GM18907 (cell line): ENCODE results near the gene SIGLEC1.

Experiments used
- ATAC-seq: cut with Tn5 transposase; IDR thresholded peaks from one replicate; pipeline ENCODE4 v1.9.1; 2021; ENCODE audit warnings: mild to moderate bottlenecking, moderate library complexity; ENCODE audit not compliant: unreplicated experiment

The SIGLEC1 gene

GRCh38 chr20:3744806-3745685 lies 32.6 kb upstream of the SIGLEC1 start:
- no peak for ATAC-seq

DNA sequence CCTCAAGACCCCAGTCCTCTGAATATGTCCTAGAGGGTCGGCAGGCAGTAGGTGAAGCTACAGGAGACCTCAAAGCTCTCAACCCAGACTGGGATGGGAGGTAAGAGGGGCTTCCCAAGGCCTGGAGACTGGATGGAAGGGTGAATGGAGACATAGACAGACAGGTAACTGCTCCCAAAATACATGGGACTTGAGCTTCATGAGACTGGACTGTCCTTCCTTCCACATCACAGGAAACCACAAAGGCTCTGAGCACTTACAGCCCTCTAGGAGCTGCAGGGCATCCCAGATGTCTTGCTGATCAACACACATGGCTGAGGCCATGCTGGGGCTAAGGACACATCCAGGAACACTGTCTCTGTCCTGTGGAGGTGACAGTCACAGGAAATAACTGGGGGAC lies 31.6 kb upstream of the SIGLEC1 start:
- no peak for ATAC-seq

GRCh38 chr20:3743251-3743650 lies 30.9 kb upstream of the SIGLEC1 start:
- ATAC-seq: no peak

GRCh38 chr20:3741836-3742458 lies 29.5 kb upstream of the SIGLEC1 start:
- ATAC-seq: no peak

DNA sequence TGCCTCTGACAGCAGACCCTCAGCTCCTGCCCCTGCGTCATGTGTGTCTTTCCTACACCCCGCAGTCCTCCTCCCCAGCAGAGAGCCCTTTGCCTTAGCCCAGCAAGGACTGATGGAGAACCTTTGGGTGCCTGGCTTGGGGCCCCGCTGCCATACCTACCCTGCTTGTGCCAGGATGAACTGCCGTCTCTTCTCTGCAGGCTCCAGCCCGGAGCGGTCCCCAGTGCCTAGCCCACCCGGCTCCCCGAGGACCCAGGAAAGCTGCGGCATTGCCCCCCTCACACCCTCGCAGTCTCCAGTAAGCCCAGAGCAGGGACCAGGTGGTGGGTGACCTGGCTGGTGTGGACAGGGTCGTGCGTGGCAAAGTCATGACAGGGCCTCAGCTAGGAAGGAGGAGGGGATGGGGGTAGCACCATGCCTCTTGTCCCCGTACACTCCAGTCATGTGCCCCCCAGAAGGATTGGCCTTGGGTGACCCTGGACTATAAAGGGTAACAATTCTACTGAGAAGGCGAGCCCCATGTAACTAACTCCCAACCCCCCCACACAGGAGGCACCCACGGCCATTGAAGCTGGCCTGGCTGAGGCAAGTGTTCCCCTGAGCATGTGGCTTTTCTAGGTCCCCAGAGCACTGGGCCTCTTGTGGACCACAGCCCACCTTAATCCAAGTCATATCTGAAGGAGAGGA lies 28.4 kb upstream of the SIGLEC1 start:
- ATAC-seq: no peak

- no peak for ATAC-seq
Observed at GRCh38 chr20:3739926-3740451, 27.6 kb upstream of the SIGLEC1 start.

DNA sequence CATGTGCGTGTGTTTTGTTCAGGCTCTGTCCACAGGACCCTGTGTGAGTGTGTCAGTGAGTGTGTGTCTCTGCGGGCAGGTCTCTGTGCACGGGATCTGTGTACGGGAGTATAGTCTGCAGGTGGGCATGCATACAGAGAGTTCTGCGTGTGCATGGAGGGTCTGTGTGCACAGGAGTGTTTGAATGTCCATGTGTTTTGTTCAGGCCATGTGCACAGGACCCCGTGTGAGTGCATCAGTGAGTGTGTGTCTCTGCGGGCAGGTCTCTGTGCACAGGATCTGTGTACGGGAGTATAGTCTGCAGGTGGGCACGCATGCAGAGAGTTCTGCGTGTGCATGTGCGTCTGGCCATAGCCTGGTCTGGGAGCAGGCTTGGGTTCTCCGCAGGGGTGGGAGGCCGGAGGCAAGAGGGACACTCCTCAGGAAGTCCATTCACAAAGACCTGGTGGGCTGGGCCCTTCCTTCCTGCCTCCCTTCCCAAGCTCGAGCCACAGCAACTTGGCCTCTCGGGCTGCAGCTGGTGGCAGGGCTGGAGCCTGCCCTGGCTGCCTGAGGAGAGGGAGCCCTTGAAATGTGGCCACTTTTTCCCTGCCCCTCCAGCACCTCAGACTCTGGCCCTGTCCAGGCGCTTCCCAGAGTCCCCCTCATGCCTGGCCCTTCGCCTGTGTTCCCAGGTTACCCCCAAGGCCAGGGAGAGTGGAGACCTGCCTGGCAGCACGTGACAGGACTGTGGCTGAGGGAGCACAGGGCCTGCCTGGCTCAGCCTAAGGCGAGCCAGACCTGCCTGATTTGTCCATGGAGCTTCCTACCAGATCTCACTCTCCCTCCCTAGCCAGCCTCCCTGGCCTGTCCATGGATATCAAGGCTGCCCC lies 26.9 kb upstream of the SIGLEC1 start:
- ATAC-seq: no peak

DNA sequence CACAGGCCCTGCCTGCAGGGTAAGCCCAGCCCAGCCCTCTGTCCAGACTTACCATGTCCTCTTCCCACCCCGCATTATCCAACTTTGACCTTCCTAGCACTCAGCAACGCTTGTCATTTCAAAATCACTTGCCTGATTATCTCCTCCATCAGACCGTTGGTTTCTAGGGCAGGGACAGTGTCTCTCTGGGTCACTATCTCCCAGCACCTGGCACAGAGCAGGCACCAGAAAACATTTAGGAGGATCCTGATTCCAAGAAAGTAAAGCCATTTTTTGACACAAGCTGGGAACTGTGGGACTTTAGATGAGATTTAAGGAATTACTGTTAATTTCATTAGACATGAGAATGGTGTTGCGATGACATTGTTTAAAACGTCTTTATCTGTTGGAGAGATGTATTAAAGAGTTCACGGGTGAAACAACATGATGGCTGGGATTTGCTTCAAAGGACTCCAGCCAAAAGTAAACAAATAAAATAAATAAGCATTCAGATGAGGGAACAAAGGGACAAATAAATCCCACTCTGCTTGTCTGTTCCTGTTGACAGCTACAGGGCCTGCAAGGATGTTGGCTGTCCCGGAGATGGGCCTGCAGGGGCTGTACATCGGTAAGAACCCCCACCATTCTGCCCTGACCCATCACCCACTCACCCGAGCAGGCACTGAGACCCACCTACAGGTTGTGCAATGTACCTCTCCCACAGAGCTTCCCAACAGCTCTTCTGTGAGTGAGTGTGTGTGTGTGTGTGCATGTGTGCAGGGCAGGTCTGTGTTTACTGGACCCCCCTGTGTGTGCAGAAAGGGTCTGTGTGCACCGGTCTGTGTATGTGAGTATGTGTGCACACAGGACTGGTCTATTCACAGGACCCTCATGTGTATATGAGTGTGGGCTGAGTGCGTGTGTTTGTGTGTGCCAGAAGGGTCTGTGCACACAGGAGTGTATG lies 26.0 kb upstream of the SIGLEC1 start:
- ATAC-seq: no peak

GRCh38 chr20:3735768-3736167 lies 23.4 kb upstream of the SIGLEC1 start:
- no peak for ATAC-seq

DNA sequence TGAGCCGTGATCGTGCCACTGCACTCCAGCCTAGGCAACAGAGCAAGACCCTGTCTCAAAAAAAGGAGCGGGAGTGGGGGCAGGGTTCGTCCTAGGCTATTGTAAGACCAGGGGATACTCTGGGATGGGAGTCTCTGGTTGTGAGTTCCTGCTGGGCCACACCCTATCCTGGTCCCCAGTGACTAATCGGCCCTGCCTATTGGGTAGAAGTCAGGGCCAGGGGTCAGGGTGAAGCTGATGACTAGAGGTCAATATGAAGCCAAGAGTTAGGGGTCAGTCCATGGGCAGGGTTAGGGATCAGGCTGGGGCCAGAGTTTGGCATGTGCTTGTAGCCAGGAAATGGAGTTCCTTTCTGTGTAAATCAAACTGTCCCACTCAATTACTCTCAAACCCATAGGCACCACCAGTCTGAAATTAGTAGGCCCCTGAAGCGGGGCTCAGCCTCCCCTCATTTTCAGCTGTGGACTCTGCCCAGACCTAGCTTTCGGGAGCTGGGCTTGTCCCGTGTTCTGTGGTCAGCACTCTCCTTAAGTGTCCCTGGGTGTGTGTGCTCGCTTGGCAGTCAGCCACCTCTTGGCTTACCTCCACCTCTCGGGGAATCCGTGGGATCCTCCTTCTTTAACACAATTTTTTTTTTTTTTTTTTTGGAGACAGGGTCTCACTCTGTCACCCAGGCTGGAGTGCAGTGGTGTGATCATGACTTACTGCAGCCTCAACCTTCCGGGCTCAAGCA lies 21.9 kb upstream of the SIGLEC1 start:
- ATAC-seq: no peak

DNA sequence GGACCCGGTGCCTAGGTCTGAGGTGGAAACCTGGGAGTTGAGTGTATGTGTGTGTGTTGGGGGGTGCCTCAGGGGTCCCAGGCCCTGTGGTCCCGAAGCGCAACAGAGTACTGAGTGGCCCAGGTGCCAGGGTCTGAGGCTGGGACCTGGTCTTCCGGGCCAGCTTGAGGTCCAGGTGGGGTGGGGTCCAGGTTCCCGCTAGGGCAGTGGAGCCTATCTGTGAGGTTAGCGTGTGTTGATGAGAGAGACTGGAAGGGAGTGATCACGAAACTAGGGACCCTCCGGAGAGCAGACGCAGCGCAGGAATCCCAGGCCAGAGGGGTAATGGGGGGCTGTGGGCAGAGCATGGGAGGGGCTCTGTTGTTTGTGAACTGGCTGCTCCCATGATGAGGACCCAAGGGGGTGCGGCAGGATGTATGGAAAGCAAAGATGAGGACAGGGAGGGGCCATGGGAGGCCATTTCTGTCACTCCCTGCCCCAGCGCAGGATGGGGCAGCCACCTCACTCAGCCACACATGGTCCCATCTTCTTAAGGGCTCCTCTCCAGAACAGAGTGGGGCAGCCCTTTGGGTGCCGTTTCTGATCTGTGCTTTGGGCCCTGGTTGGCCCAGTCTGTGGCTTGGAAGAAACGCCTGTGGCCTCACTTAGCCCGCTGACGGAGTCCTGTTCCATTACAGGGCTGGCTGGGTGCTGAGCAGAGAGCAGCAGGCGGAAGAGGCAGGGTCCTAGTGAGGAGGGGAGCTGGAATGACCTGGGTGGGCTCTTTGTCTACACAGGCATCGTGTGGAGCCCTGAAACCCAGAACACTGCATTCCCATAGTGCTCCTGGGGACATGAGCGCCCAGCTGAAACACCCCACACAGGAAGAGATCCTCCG lies 21.0 kb upstream of the SIGLEC1 start:
- ATAC-seq: no peak

GRCh38 chr20:3732327-3733118 lies 20.1 kb upstream of the SIGLEC1 start, which contains the start of gene HSPA12B:
HSPA12B (plus strand) TSS chr20:3732685; CDS start chr20:3738675, 5,990 bp downstream.
- no peak for ATAC-seq

- no peak for ATAC-seq
Observed at GRCh38 chr20:3731944-3732326, 19.5 kb upstream of the SIGLEC1 start.

DNA sequence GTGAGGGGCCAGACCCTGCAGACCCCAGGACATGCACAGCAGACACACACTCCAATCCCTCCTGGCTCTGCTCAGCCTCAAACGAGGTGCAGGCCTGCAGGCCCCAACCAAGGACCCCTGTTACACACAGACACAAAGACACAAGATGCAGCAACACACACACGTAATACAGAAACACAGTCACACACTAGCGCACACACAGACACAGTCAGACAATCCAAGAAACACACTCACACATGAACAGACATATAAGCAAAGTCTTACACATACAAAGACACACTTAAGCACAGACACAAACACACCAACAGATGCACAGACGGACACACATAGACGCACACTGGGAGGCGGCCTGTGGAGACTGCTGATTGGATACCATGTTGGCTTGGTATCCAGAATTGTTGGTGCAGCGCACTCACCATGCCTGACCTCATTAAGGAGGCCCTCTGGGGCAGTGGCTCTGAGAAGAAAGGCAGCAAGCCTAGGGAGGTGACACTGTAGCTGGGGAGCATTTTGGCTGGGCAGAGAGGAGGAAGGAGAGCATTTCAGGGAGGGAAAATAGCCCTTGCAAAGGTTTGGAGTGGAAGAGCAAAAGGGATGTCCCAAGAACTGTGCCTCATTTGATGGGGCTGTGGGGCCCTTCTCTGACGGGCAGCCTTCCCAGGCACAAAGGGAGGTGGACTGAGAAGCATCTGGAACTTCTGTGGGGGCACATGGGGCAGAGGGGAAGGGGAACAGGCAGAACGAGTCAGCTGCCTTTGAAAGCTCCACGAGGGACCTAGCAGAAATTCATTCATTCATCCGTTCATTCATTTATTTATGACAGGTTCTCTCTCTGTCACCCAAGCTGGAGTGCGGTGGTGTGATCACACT lies 18.6 kb upstream of the SIGLEC1 start:
- no peak for ATAC-seq

DNA sequence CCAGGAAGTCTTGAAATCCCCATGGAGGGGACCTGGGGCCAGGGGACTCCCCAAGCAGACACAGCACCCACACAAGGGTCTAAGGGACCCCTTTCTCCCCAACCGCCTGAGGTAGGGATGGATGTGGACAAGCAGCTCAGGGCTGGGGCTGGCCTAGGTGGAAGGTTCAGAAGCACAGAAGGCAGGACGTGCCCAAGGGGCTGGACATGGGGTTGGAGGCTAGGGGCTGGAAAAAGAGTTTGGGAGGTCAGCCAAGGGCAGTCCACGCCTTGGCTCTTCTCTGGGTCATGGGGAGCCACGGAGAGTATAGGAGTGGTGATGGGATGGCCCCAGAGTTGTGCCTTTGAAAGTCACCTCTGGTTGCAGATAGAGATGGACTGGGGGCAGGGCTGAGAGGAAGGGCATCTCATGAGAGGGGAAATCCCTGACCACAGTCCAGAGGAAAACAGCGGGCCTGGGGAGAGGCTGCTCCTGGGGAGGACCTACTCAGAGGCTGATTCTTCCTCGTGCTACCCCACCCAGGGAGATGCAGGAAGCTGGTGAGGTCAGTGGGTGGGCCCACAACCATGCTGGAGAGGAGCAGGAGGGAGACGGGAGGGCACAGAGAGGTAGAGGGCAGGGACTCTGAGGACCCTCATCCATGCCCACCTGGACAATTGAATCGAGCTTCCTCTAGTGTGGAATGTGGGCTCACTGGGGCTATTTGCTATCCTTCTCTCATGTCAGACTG lies 17.6 kb upstream of the SIGLEC1 start:
- no peak for ATAC-seq
